PC-9 (cell line): Measurements from ENCODE around the gene CPAMD8. TPM values are rescaled to one million over a fixed set of nuclear protein-coding genes. Genes with fewer than 3 reads are reported as not detected.

Experiments
- BruUV-seq: library from RNA; stranded (reverse); fragments of 400-500 nt; replicated peaks from 2 replicates; lab custom pipeline; 2021; lab: Mats Ljungman, UMichigan
- CTCF ChIA-PET: fragments of 300-600 bp; sonication (Branson Sonifier 250); formaldehyde crosslinking; loops from one replicate; lab custom pipeline; 2022; ENCODE audit warnings: antibody characterized with exemption; lab: Charles Lee
- POLR2A ChIA-PET: fragments of 300-600 bp; sonication (Branson Sonifier 250); formaldehyde crosslinking; loops from one replicate; lab custom pipeline; 2022; ENCODE audit warnings: antibody characterized with exemption; ENCODE audit not compliant: unreplicated experiment; lab: Charles Lee
- DNase-seq, 2 experiments: peaks; one replicate each; pipeline versions ENCODE4 v3.0.0 to v3.0.0-alpha.2; 2015 to 2022; ENCODE audit warnings: mixed read lengths in 1 of 2
- H2AFZ ChIP-seq: fragments of 200-600 bp; sonication (generic); 2 replicates; pipeline ENCODE4 v1.8.1; 2017; ENCODE audit warnings: antibody characterized with exemption
- H3F3A ChIP-seq: fragments of 200-600 bp; sonication (generic); 2 replicates; pipeline ENCODE4 v1.8.1; 2017; ENCODE audit warnings: antibody characterized with exemption, mild to moderate bottlenecking, low read depth; ENCODE audit not compliant: insufficient read depth
- H3K27ac ChIP-seq: fragments of 200-600 bp; sonication (generic); 2 replicates; pipeline ENCODE4 v1.6.1; 2016; ENCODE audit warnings: mixed run types
- H3K27me3 ChIP-seq: fragments of 200-600 bp; sonication (generic); 2 replicates; pipeline ENCODE4 v1.6.1; 2016; ENCODE audit warnings: low read depth, mixed run types; ENCODE audit not compliant: insufficient read depth
- H3K36me3 ChIP-seq: fragments of 200-600 bp; sonication (generic); 2 replicates; pipeline ENCODE4 v1.6.1; 2016; ENCODE audit warnings: low read depth, mixed run types
- H3K4me1 ChIP-seq: fragments of 200-600 bp; sonication (generic); replicated peaks from 2 replicates; pipeline ENCODE4 v1.6.1; 2016; ENCODE audit warnings: mixed run types; ENCODE audit not compliant: insufficient read depth
- H3K4me2 ChIP-seq: fragments of 200-600 bp; sonication (generic); 2 replicates; pipeline ENCODE4 v1.6.1; 2017; ENCODE audit warnings: mixed run types
- H3K4me3 ChIP-seq: fragments of 200-600 bp; sonication (generic); 2 replicates; pipeline ENCODE4 v1.6.1; 2016; ENCODE audit warnings: mixed run types
- H3K79me2 ChIP-seq: fragments of 200-600 bp; sonication (generic); 2 replicates; pipeline ENCODE4 v1.6.1; 2017; ENCODE audit warnings: low read depth, mixed run types
- H3K9me2 ChIP-seq: fragments of 200-600 bp; sonication (generic); 2 replicates; pipeline ENCODE4 v1.8.1; 2017; ENCODE audit warnings: mild to moderate bottlenecking; ENCODE audit not compliant: insufficient read depth
- H3K9me3 ChIP-seq: fragments of 200-600 bp; sonication (generic); 2 replicates; pipeline ENCODE4 v1.8.1; 2016; ENCODE audit warnings: low read depth; ENCODE audit not compliant: insufficient read depth
- H4K20me1 ChIP-seq: fragments of 200-600 bp; sonication (generic); 2 replicates; pipeline ENCODE4 v1.8.1; 2017; ENCODE audit not compliant: insufficient read depth
- EZH2 ChIP-seq: fragments of 200-600 bp; sonication (generic); IDR thresholded peaks from 2 replicates; pipeline ENCODE4 v1.8.0; 2017; ENCODE audit warnings: antibody characterized with exemption, low read depth
- intact Hi-C: fragments of 100-400 bp; cut with micrococcal nuclease; formaldehyde crosslinking; loops from one replicate; pipeline ENCODE4 v1.10.0; 2022; ENCODE audit not compliant: unreplicated experiment
- total RNA-seq: library from RNA; stranded (reverse); gene quantifications from 2 replicates; pipeline ENCODE4 v1.2.3, GENCODE V29; 2021
- TF ChIP-seq, protein P1 (sequence below): fragments of 200-600 bp; sonication (generic); conservative IDR thresholded peaks from 2 replicates; pipeline ENCODE4 v1.6.1; 2017; ENCODE audit warnings: mixed run types, antibody characterized with exemption, mild to moderate bottlenecking, moderate library complexity

CPAMD8 gene
- total RNA-seq, 1 experiment from 2014 or later: 25.8 TPM

- POLR2A ChIA-PET: no interaction called here
- Histone ChIP-seq H2AFZ (no peak overlapping the region), H3K27ac (no peak overlapping the region), H3K36me3 (peaks cover 46% of the 10 kb centered on the region), H3K4me1 (peaks cover 27% of the 10 kb centered on the region), H3F3A (peaks cover 18% of the 10 kb centered on the region), H3K79me2 (no peaks in the 10 kb centered on the region), H3K9me2 (no peaks in the 10 kb centered on the region), H3K4me2 (no peak overlapping the region), H3K4me3 (no peak overlapping the region), H4K20me1 (peaks cover 29% of the 10 kb centered on the region; the same call in 1 of the 2 replicates), H3K9me3 (no peaks in the 10 kb centered on the region), H3K27me3 (no peaks in the 10 kb centered on the region)
- BruUV-seq: no TSS peak
- no peak for TF ChIP-seq EZH2
- TF ChIP-seq, protein P1, sequence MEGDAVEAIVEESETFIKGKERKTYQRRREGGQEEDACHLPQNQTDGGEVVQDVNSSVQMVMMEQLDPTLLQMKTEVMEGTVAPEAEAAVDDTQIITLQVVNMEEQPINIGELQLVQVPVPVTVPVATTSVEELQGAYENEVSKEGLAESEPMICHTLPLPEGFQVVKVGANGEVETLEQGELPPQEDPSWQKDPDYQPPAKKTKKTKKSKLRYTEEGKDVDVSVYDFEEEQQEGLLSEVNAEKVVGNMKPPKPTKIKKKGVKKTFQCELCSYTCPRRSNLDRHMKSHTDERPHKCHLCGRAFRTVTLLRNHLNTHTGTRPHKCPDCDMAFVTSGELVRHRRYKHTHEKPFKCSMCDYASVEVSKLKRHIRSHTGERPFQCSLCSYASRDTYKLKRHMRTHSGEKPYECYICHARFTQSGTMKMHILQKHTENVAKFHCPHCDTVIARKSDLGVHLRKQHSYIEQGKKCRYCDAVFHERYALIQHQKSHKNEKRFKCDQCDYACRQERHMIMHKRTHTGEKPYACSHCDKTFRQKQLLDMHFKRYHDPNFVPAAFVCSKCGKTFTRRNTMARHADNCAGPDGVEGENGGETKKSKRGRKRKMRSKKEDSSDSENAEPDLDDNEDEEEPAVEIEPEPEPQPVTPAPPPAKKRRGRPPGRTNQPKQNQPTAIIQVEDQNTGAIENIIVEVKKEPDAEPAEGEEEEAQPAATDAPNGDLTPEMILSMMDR: no peak
- intact Hi-C loops: no loop called here
- CTCF ChIA-PET: no interaction called here
- no peak for DNase-seq
Observed at GRCh38 chr19:16851031-16851712, 175.4 kb downstream of the CPAMD8 start.

DNA sequence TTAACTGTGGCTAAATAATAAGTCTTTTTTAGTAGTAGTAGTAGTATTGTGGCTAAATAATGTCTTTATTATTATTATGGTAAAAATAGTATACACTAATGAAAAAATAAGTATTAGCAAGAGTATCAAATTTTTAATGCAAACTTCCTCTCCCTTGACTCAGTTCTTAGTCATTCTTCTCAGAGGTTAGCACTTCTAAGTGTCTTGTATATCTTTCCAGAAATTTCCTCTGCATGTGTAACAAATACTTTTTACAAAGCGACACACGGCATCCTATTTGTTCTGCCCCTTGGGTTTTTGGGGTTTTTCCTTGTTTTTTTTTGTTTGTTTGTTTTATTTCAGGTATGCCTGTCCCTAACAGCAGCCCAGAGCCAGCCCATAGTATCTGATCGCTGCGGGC lies 176.5 kb downstream of the CPAMD8 start:
- CTCF ChIA-PET: interaction anchor here (0.6 kb wide), 1 partner anchor 204 kb away, joined by 4 read pairs; no protein-coding TSS in a partner anchor
- no peak for DNase-seq
- H3K27me3 ChIP-seq: no peaks in the 10 kb centered on the region
- H3K27ac ChIP-seq: 0 out of 2 replicates have a peak overlapping the region, but pooled peaks have one; percentile 35
- peaks cover 27% of the 10 kb centered on the region for H3K4me1 ChIP-seq
- no peaks in the 10 kb centered on the region for H3K79me2 ChIP-seq
- H2AFZ ChIP-seq: no peak overlapping the region
- no peak overlapping the region for H3K4me2 ChIP-seq
- no TSS peak for BruUV-seq
- intact Hi-C loops: no loop called here
- POLR2A ChIA-PET: no interaction called here
- H3K9me3 ChIP-seq: no peaks in the 10 kb centered on the region
- H3K9me2 ChIP-seq: no peaks in the 10 kb centered on the region
- TF ChIP-seq, protein P1: no peak
- no peak for TF ChIP-seq EZH2
- peaks cover 45% of the 10 kb centered on the region for H3K36me3 ChIP-seq
- peaks cover 29% of the 10 kb centered on the region; the same call in 1 of the 2 replicates for H4K20me1 ChIP-seq
- H3K4me3 ChIP-seq: no peak overlapping the region
- H3F3A ChIP-seq: peaks cover 18% of the 10 kb centered on the region; the same call in 1 of the 2 replicates

DNA sequence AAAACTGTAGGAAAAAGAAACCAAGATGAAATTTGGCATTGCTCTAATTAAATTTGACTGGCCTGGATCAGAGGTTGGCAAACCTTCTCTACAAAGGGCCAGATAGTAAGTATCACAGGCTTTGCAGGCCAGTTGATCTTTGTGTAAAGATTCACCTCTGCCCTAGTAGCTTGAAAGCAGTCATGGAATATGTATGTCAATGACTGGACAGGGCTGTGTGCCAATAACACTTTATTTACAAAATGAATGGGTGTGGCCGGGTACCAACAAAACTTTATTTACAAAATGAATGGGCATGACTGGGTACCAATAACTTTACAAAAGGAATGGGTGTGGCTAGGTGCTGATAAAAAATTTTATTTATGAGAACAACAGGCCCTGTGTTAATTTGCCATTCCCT lies 177.4 kb downstream of the CPAMD8 start:
- TF ChIP-seq EZH2: no peak
- TF ChIP-seq, protein P1: no peak
- peak overlapping the region; percentile 49 for H3K4me2 ChIP-seq
- peaks cover 27% of the 10 kb centered on the region for H3K4me1 ChIP-seq
- no peaks in the 10 kb centered on the region for H3K9me3 ChIP-seq
- H3F3A ChIP-seq: peaks cover 18% of the 10 kb centered on the region; the same call in 1 of the 2 replicates
- intact Hi-C loops: loop anchor here (5.0 kb wide), 1 partner anchor 72 kb away; no protein-coding TSS in a partner anchor
- ChIA-PET CTCF (interaction anchor here (0.6 kb wide), 1 partner anchor 205 kb away, joined by 4 read pairs; no protein-coding TSS in a partner anchor), POLR2A (no interaction called here)
- H3K9me2 ChIP-seq: no peaks in the 10 kb centered on the region
- H4K20me1 ChIP-seq: peaks cover 20% of the 10 kb centered on the region; the same call in 1 of the 2 replicates
- BruUV-seq: no TSS peak
- H2AFZ ChIP-seq: no peak overlapping the region
- H3K4me3 ChIP-seq: 0 out of 2 replicates have a peak overlapping the region, but pooled peaks have one; percentile 4
- no peaks in the 10 kb centered on the region for H3K27me3 ChIP-seq
- DNase-seq: peak in 1 of 2 experiments; percentile 85
- no peaks in the 10 kb centered on the region for H3K79me2 ChIP-seq
- H3K36me3 ChIP-seq: peaks cover 46% of the 10 kb centered on the region
- peak overlapping the region; percentile 63 for H3K27ac ChIP-seq
